ENCODE results near the gene SAP30L. TPM values are rescaled to one million over a fixed set of nuclear protein-coding genes. Genes with fewer than 3 reads are reported as not detected.

Gene SAP30L
- total RNA-seq, 1 experiment from 2014 or later, result 54.6 TPM

DNA sequence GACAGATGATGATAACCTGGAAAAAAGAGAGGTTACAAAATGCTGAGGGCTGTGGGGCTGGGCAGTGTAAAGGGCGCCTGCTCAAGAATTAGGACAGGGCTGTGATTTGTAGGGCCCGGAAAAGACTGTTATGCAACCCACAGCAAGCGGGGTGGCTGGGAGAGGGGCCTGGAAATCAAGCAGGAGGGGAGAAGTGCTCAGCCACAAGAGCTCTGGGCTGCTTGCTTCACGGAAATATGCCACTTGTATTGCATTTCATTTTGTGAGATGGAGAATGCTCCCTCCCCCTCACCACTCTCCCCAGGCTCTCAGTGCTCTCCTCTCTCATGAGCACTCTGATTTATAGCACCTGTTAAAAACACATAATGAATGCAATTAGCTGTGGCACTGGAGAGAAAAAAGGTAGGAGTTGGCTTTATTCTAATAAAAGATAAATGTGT is 40.6 kb downstream of the SAP30L start:
- TF ChIP-seq, protein P1, sequence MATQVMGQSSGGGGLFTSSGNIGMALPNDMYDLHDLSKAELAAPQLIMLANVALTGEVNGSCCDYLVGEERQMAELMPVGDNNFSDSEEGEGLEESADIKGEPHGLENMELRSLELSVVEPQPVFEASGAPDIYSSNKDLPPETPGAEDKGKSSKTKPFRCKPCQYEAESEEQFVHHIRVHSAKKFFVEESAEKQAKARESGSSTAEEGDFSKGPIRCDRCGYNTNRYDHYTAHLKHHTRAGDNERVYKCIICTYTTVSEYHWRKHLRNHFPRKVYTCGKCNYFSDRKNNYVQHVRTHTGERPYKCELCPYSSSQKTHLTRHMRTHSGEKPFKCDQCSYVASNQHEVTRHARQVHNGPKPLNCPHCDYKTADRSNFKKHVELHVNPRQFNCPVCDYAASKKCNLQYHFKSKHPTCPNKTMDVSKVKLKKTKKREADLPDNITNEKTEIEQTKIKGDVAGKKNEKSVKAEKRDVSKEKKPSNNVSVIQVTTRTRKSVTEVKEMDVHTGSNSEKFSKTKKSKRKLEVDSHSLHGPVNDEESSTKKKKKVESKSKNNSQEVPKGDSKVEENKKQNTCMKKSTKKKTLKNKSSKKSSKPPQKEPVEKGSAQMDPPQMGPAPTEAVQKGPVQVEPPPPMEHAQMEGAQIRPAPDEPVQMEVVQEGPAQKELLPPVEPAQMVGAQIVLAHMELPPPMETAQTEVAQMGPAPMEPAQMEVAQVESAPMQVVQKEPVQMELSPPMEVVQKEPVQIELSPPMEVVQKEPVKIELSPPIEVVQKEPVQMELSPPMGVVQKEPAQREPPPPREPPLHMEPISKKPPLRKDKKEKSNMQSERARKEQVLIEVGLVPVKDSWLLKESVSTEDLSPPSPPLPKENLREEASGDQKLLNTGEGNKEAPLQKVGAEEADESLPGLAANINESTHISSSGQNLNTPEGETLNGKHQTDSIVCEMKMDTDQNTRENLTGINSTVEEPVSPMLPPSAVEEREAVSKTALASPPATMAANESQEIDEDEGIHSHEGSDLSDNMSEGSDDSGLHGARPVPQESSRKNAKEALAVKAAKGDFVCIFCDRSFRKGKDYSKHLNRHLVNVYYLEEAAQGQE (IDR thresholded peaks at IDR 0.05; ENCODE audit: insufficient read depth in 1 of 2, low read depth in 2 of 2, low read length in 1 of 2), result no peak
- no peak overlapping the region for H3K27ac ChIP-seq (ENCODE audit: low read length)
- intact Hi-C loops (cut with micrococcal nuclease; ENCODE audit: unreplicated experiment) (no loop called here), in situ Hi-C loops (cut with HindIII; ENCODE audit: low pct_unique_long_range_greater_than_20kb, low sequenced_read_pairs) (no loop called here)
- no peaks in the 10 kb centered on the region for H3K36me3 ChIP-seq (ENCODE audit: control insufficient read depth, insufficient read depth, low read length)
- H3K4me1 ChIP-seq (ENCODE audit: control insufficient read depth, insufficient read depth, low read length), result no peaks in the 10 kb centered on the region
- BruUV-seq (replicated peaks), result no TSS peak
- no peaks in the 10 kb centered on the region for H3K9me3 ChIP-seq (ENCODE audit: control insufficient read depth, insufficient read depth, low read depth, low read length)
- CTCF ChIA-PET, result no interaction called here
- no peak for DNase-seq (ENCODE audit: low read depth, low spot score)
- H3K27me3 ChIP-seq (ENCODE audit: control insufficient read depth, insufficient read depth, low read length), result peaks cover 30% of the 10 kb centered on the region
- H3K4me3 ChIP-seq (ENCODE audit: low read depth in 2 of 2, low read length in 2 of 2), result no peak overlapping the region
- POLR2A ChIA-PET, result no interaction called here
- ATAC-seq, result no peak

DNA sequence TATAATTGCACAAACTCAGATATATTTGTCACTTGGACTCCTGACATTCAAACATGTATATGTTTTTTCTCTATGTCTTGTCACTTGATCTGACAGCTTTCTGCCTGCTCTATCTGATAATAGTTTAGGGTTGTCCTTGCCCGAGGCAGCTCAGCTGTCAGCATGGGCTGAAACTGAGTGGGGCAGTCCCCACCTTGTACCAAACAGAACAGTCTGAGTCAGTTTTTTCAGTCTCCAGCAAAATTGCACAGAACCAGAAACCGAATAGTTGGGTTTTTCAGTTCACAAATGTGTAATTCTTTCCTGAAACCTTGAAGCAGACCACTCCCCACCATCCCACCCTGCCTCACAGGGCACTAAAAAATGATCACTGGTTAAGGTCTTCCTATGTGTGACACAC is 41.7 kb downstream of the SAP30L start:
- Histone ChIP-seq H3K4me1 (ENCODE audit: control insufficient read depth, insufficient read depth, low read length) (no peaks in the 10 kb centered on the region), H3K27me3 (ENCODE audit: control insufficient read depth, insufficient read depth, low read length) (peaks cover 30% of the 10 kb centered on the region), H3K4me3 (ENCODE audit: low read depth in 2 of 2, low read length in 2 of 2) (no peak overlapping the region), H3K36me3 (ENCODE audit: control insufficient read depth, insufficient read depth, low read length) (no peaks in the 10 kb centered on the region), H3K9me3 (ENCODE audit: control insufficient read depth, insufficient read depth, low read depth, low read length) (no peaks in the 10 kb centered on the region), H3K27ac (ENCODE audit: low read length) (no peak overlapping the region)
- ATAC-seq, result no peak
- DNase-seq (ENCODE audit: low read depth, low spot score), result no peak
- intact Hi-C loops (cut with micrococcal nuclease; ENCODE audit: unreplicated experiment), result no loop called here
- POLR2A ChIA-PET, result no interaction called here
- TF ChIP-seq POLR2AphosphoS5 (IDR thresholded peaks at IDR 0.05; ENCODE audit: low read depth, low read length), result no peak
- no peak for TF ChIP-seq SIN3A (IDR thresholded peaks at IDR 0.05; ENCODE audit: borderline replicate concordance, insufficient read depth, low read depth, low read length)
- TF ChIP-seq, protein P2, sequence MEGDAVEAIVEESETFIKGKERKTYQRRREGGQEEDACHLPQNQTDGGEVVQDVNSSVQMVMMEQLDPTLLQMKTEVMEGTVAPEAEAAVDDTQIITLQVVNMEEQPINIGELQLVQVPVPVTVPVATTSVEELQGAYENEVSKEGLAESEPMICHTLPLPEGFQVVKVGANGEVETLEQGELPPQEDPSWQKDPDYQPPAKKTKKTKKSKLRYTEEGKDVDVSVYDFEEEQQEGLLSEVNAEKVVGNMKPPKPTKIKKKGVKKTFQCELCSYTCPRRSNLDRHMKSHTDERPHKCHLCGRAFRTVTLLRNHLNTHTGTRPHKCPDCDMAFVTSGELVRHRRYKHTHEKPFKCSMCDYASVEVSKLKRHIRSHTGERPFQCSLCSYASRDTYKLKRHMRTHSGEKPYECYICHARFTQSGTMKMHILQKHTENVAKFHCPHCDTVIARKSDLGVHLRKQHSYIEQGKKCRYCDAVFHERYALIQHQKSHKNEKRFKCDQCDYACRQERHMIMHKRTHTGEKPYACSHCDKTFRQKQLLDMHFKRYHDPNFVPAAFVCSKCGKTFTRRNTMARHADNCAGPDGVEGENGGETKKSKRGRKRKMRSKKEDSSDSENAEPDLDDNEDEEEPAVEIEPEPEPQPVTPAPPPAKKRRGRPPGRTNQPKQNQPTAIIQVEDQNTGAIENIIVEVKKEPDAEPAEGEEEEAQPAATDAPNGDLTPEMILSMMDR (IDR thresholded peaks at IDR 0.05), result no peak
- TF ChIP-seq, protein P1 (IDR thresholded peaks at IDR 0.05; ENCODE audit: insufficient read depth in 1 of 2, low read depth in 2 of 2, low read length in 1 of 2), result no peak
- TF ChIP-seq TCF7L2 (IDR thresholded peaks at IDR 0.05; ENCODE audit: low read depth, low read length), result no peak
- CTCF ChIA-PET, result no interaction called here
- BruUV-seq (replicated peaks), result no TSS peak
- in situ Hi-C loops (cut with HindIII; ENCODE audit: low pct_unique_long_range_greater_than_20kb, low sequenced_read_pairs), result no loop called here
